Mononuclear cell (primary cell): ENCODE results near the gene DLG2. TPM values are rescaled to one million over a fixed set of nuclear protein-coding genes. Genes with fewer than 3 reads are reported as not detected.
"Not testable (repeated sequence)": the region's sequence is repeated elsewhere in the genome, so short reads cannot be mapped to it uniquely, and the experiment has no call there.

Experiments
- H3K27me3 ChIP-seq: 2 replicates; pipeline ENCODE4 v1.6.0; 2011; ENCODE audit warnings: low read length, control low read depth; ENCODE audit not compliant: insufficient read depth
- H3K4me1 ChIP-seq: 2 replicates; pipeline ENCODE4 v1.5.1; 2011; ENCODE audit warnings: mild to moderate bottlenecking, low read length, control low read depth; ENCODE audit not compliant: insufficient read depth
- H3K4me3 ChIP-seq: 2 replicates; pipeline ENCODE4 v1.5.1; 2011; ENCODE audit warnings: mild to moderate bottlenecking, low read length, moderate library complexity
- H3K9me3 ChIP-seq: 2 replicates; pipeline ENCODE4 v1.5.1; 2011; ENCODE audit warnings: low read depth, mild to moderate bottlenecking, control low read depth, low read length
- total RNA-seq: library from RNA; depleted of rRNA; stranded (reverse); fragments of >200 nt; gene quantifications from one replicate; pipeline ENCODE4 v1.2.3, GENCODE V29; 2012

The DLG2 gene
- total RNA-seq, 1 donor, result 1.6 TPM

- H3K27me3 ChIP-seq, H3K4me1 ChIP-seq, H3K4me3 ChIP-seq, H3K9me3 ChIP-seq: not testable (repeated sequence)
Measured at GRCh38 chr11:85606237-85606636, 20.9 kb downstream of the DLG2 start.

- peaks cover 4% of the 10 kb centered on the region for H3K4me1 ChIP-seq
- H3K27me3 ChIP-seq, result no peaks in the 10 kb centered on the region
- H3K9me3 ChIP-seq, result no peaks in the 10 kb centered on the region
- H3K4me3 ChIP-seq, result no peak overlapping the region
Measured at GRCh38 chr11:85603220-85603619, 23.9 kb downstream of the DLG2 start.

GRCh38 chr11:85602526-85603213 is 24.5 kb downstream of the DLG2 start:
- no peaks in the 10 kb centered on the region for H3K9me3 ChIP-seq
- no peak overlapping the region for H3K4me3 ChIP-seq
- no peaks in the 10 kb centered on the region for H3K27me3 ChIP-seq
- H3K4me1 ChIP-seq, result peaks cover 4% of the 10 kb centered on the region

GRCh38 chr11:85599083-85599482 is 28.1 kb downstream of the DLG2 start:
- no peak overlapping the region for H3K4me3 ChIP-seq
- peaks cover 4% of the 10 kb centered on the region for H3K4me1 ChIP-seq
- H3K27me3 ChIP-seq, result no peaks in the 10 kb centered on the region
- H3K9me3 ChIP-seq, result no peaks in the 10 kb centered on the region

GRCh38 chr11:85596886-85597285 is 30.3 kb downstream of the DLG2 start:
- Histone ChIP-seq H3K4me1 (no peaks in the 10 kb centered on the region), H3K4me3 (no peak overlapping the region), H3K27me3 (no peaks in the 10 kb centered on the region), H3K9me3 (no peaks in the 10 kb centered on the region)

- Histone ChIP-seq H3K4me3 (no peak overlapping the region), H3K9me3 (no peaks in the 10 kb centered on the region), H3K27me3 (no peaks in the 10 kb centered on the region), H3K4me1 (no peaks in the 10 kb centered on the region)
Measured at GRCh38 chr11:85595285-85595884, 31.8 kb downstream of the DLG2 start.

- no peak overlapping the region for H3K4me3 ChIP-seq
- H3K9me3 ChIP-seq, result no peaks in the 10 kb centered on the region
- peaks cover 6% of the 10 kb centered on the region for H3K27me3 ChIP-seq
- no peaks in the 10 kb centered on the region for H3K4me1 ChIP-seq
Measured at GRCh38 chr11:85590848-85591483, 36.2 kb downstream of the DLG2 start.

GRCh38 chr11:85589373-85589772 is 37.8 kb downstream of the DLG2 start:
- no peaks in the 10 kb centered on the region for H3K4me1 ChIP-seq
- H3K27me3 ChIP-seq, result peaks cover 6% of the 10 kb centered on the region
- H3K4me3 ChIP-seq, result no peak overlapping the region
- no peaks in the 10 kb centered on the region for H3K9me3 ChIP-seq

- no peaks in the 10 kb centered on the region for H3K4me1 ChIP-seq
- H3K9me3 ChIP-seq, result no peaks in the 10 kb centered on the region
- no peak overlapping the region for H3K4me3 ChIP-seq
- H3K27me3 ChIP-seq, result peaks cover 2% of the 10 kb centered on the region
Measured at GRCh38 chr11:85582111-85582510, 45.0 kb downstream of the DLG2 start.

- Histone ChIP-seq H3K4me3 (no peak overlapping the region), H3K9me3 (no peaks in the 10 kb centered on the region), H3K4me1 (no peaks in the 10 kb centered on the region), H3K27me3 (peaks cover 6% of the 10 kb centered on the region)
Measured at GRCh38 chr11:85575388-85575787, 51.8 kb downstream of the DLG2 start.

- Histone ChIP-seq H3K9me3 (no peaks in the 10 kb centered on the region), H3K4me3 (no peak overlapping the region), H3K4me1 (no peaks in the 10 kb centered on the region), H3K27me3 (peaks cover 9% of the 10 kb centered on the region)
Measured at GRCh38 chr11:85572056-85572455, 55.1 kb downstream of the DLG2 start.

- no peaks in the 10 kb centered on the region for H3K9me3 ChIP-seq
- H3K4me3 ChIP-seq, result no peak overlapping the region
- H3K27me3 ChIP-seq, result peaks cover 9% of the 10 kb centered on the region
- H3K4me1 ChIP-seq, result no peaks in the 10 kb centered on the region
Measured at GRCh38 chr11:85569525-85569924, 57.6 kb downstream of the DLG2 start.

GRCh38 chr11:85558411-85558810 is 68.7 kb downstream of the DLG2 start:
- H3K9me3 ChIP-seq, result no peaks in the 10 kb centered on the region
- H3K4me1 ChIP-seq, result no peaks in the 10 kb centered on the region
- H3K27me3 ChIP-seq, result no peaks in the 10 kb centered on the region
- H3K4me3 ChIP-seq, result no peak overlapping the region

- Histone ChIP-seq H3K4me3 (no peak overlapping the region), H3K9me3 (no peaks in the 10 kb centered on the region), H3K4me1 (no peaks in the 10 kb centered on the region), H3K27me3 (peaks cover 3% of the 10 kb centered on the region)
Measured at GRCh38 chr11:85551881-85552280, 75.3 kb downstream of the DLG2 start.

- Histone ChIP-seq H3K27me3 (no peaks in the 10 kb centered on the region), H3K4me1 (no peaks in the 10 kb centered on the region), H3K9me3 (no peaks in the 10 kb centered on the region), H3K4me3 (no peak overlapping the region)
Measured at GRCh38 chr11:85541683-85542082, 85.5 kb downstream of the DLG2 start.
